Stimulated activated CD4-positive, alpha-beta T cell treated with anti-CD3 and anti-CD28 coated beads, Interleukin-12 subunit alpha, Interleukin-12 subunit beta, amount 100 ng/mL, for 48 hours (primary cell): ENCODE results near the gene IQGAP3.
"Not testable (repeated sequence)": the region's sequence is repeated elsewhere in the genome, so short reads cannot be mapped to it uniquely, and the experiment has no call there.

Experiments
- DNase-seq, 3 donors: peaks; one replicate each; pipeline ENCODE4 v3.0.0-alpha.2; 2020; ENCODE audit warnings: low read depth in 2 of 3, low spot score in 1 of 3

The IQGAP3 gene

DNA sequence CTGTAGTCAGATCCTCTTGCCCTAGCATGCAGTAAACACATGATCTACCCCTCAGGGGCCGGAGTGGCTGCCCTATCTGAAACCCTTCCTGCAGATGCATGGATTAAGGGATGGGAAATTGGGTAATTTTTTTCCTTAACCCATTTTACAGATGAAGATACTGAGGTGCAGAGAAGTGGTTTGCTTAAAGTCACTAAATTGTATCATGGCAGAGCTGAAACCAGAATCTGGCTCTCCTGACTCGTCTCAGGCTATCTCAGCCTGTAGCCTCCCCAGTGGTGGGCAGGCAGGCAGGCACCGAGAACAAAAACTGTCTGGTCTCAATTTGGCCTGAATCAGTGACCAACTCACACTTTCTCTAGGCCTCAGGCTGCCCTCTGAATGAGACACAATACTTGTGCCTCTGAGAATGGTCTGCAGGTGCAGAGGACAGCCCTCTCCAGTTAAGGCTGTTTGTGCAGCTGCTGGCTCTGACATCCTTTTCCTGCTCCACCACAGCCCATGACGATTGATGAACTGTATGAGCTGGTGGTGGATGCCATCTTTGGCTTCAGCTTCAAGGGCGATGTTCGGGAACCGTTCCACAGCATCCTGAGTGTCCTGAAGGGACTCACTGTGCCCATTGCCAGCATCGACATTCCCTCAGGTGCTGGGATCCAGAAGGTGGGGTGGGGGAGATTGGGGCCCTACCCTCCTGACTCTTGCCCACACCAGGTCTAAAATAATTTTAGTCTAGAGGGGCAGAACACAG is 20.7 kb upstream of the IQGAP3 start:
- no peak for DNase-seq

- no peak for DNase-seq
These were observed 20.0 kb upstream of the IQGAP3 start for GRCh38 chr1:156592158-156592909.

DNA sequence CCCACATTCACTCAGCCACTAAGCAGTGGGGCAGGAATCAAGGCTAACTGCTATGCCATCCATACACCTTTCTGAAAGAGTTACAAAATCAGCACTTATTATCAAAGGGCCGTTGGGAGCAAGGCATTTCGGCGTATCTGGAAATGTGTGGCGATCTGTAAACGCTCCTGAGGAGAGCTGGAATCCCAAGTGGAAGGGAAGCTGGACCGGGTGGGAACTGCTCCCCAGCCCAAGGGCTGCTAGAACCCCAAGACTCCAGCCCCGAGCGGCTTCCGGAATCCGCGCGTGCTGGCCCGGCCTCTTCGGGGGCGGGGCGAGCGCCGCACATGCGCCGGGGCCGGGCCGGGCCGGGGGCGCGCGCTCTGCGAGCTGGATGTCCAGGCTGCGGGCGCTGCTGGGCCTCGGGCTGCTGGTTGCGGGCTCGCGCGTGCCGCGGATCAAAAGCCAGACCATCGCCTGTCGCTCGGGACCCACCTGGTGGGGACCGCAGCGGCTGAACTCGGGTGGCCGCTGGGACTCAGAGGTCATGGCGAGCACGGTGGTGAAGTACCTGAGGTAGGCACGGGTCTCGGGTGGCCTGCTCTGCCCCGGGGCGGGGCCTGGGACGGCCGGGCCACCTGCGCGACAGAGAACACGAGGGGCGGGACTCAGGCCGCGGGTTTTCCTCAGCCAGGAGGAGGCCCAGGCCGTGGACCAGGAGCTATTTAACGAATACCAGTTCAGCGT is 19.2 kb upstream of the IQGAP3 start, which contains the start of gene NAXE:
NAXE (plus strand) TSS at position 345 of the 726 bp plus-strand sequence; CDS start at position 374, 29 bp downstream.
- peak in 1 of 3 donors; percentile 65 for DNase-seq

- DNase-seq, result no peak
These were observed 18.7 kb upstream of the IQGAP3 start for GRCh38 chr1:156591181-156591431.

- DNase-seq, result no peak
These were observed 18.2 kb upstream of the IQGAP3 start for GRCh38 chr1:156590326-156591180.

GRCh38 chr1:156589546-156589945 is 17.2 kb upstream of the IQGAP3 start:
- no peak for DNase-seq

DNA sequence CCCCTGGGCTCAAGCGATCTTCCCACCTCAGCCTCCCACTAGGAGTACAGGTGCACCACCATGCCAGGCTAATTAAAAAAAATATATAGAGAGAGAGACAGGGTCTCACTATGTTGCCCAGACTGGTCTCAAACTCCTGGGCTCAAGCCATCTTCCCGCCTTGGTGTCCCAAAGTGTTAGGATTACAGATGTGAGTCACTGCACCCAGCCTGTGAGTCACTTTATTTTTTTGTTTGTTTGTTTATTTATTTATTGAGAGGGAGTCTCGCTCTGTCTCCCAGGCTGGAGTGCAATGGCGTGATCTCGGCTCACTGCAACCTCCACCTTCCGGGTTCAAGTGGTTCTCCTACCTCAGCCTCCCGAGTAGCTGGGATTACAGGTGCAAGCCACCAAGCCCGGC is 15.6 kb upstream of the IQGAP3 start:
- DNase-seq, result not testable (repeated sequence)

- no peak for DNase-seq
These were observed 14.6 kb upstream of the IQGAP3 start for GRCh38 chr1:156586892-156587477.

DNA sequence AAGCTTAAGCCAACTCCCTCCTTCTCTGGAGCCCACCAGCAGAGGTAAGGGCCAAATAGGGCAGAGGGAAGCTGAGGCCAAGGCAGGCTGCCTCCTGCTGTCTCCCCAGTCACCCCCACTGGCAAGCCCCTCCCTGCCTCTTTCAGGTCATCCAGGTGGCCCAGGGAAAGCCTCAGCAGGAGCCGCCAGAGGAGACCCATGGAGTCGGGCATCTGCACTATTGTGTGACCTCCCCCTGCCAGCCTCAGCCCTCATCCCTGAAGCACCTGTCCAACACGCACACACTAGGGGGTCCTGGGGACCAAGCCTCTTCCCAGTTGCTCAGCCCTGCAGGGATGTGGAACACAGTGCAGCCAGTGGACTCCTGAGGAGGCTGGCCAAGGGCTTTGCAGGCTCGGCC is 14.0 kb upstream of the IQGAP3 start:
- DNase-seq, result no peak

DNA sequence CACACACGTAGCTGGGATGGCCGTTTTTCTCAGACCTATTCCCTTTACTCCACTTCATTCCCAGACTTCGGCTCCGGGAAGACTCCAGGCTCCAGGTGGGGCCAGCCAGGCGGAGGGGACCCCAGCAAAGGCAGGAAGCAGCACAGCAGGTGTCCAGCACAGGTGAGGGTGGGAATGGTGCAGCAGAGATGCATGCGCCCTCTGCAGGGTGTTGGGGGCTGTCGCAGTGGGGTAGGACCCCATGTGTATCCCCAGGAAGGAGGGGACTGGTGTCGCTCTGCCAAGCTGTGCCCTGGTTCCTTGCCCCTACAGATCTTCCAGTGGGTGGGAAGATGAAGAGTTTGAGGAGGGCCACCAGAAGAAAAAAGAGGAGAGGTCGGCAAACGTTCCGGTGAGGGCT is 12.4 kb upstream of the IQGAP3 start:
- DNase-seq, result no peak

GRCh38 chr1:156583821-156584622 is 11.7 kb upstream of the IQGAP3 start:
- peak; percentile 53 to 90 (median 68) for DNase-seq

- DNase-seq, result no peak
These were observed 10.1 kb upstream of the IQGAP3 start for GRCh38 chr1:156582388-156583017.

DNA sequence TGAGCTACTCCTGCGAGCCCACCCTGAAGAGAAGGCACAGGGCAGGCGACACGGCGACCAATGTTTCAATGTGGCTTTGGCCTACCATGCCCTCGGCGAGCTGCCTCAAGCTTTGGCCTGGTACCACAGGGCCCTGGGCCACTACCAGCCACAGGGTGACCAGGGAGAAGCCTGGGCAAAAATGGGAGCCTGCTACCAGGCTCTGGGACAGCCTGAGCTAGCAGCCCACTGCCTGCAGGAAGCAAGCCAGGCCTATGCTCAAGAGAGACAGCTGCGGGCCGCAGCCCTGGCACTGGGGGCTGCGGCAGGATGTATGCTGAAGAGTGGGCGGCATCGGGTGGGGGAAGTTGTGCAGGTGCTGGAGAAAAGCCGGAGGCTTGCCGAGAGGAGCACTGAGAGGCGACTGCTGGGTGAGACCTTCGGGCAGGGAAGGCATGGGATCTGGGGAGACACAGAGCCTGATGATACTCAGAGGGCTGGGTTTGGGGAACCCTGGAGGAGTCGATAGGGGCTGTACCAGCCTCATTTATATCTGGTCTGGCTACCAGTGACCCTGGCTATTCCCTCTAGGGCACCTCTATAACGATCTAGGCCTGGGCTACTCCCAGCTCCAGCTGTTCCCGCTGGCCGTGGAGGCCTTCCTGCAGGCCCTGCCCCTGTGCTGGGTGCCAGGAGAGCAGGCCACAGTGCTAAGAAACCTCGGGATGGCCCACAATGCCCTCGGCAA is 9.5 kb upstream of the IQGAP3 start:
- DNase-seq, result no peak

DNA sequence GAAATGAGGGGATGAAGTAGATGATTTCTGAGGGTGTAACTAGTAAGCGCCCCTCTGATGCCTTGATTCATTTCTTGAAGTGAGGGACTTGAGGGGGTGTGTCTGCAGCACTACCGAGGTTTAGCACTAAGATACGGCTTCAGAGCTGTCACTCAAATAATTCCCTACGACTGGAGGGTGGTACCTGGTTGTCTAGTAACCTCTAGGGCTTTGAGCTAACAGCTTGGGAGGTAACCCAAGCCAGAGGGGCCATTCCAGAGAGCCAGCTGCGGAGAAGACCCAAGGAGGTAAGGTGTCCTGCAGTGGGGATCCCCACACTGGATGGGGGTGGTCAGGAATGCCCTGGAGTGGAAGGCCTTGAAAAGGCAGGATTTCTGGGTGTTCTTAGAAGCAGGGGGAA is 7.1 kb upstream of the IQGAP3 start, which contains the start of gene TTC24:
TTC24 (plus strand) TSS at position 252 of the 400 bp plus-strand sequence. CDS start 1,642 bp downstream, outside the sequence.
- DNase-seq, result no peak

DNA sequence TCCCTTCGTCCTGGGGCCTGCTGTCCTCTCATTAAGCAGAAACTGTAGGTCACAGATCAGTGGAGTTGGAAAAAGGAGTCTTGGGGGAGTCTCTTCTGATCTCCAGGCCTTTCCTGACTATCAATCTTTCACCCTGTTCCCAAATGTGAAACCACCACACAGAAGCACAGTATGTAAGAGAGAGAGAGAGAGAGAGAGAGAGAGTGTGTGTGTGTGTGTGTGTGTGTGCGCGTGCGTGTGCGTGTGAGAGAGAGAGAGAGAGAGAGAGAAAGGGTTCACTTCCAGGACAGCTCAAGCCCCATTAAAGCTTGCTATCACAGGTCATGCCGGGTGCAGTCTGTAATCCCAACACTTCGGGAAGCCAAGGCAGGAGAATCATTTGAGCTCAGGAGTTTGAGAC is 5.7 kb upstream of the IQGAP3 start:
- DNase-seq, result no peak

GRCh38 chr1:156577550-156577949 is 5.2 kb upstream of the IQGAP3 start:
- DNase-seq, result no peak

DNA sequence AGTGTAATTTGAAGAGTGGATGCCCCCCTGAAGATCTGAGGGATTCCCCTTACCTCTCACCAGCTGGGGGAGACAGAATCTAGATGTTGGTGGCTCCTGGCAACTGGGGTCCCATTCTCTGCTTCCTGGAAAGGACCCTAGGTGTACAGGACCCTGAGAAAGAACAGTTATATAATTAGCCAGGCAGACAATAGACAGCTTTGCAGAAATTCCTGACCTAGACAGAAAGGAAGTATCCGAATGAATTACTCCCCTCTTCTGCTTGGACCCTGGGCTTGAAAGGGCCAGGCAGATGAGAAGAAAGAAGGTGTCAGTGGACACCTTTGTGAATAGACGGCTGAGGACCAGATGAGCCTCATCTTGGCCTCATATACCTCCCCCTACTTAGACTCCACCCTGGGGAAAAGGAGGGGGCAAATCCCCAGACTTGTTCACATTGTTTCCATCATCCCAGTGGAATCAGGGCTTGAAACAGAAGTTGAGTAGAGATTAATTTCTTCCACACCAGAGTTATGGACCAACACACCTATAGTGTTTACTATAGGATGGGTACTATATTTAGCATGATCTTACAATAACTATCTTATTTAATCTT is 1.8 kb upstream of the IQGAP3 start:
- no peak for DNase-seq

DNA sequence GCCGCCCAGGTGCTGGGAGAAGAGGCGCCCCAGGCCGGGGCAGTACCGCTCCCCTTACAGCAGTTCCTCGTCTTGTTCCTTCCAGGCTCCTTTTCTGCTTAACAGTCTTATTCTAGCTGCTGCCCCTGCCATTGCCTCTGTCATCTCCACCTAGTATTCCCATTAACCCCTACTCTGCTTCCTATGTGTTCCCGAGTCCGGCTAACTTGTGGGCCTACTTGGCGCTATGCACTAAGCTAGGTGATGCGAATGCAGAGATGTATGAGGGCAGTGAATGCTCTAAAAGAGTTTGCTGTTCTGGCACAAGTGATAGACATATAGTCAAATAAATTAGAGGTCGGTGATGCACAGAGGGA is 276 bp upstream of the IQGAP3 start:
- no peak for DNase-seq
